ENCODE data around the gene GRIK5. TPM values are rescaled to one million over a fixed set of nuclear protein-coding genes. Genes with fewer than 3 reads are reported as not detected.

GRIK5 gene
- total RNA-seq, 1 experiment from 2014 or later = 0.96 TPM

DNA sequence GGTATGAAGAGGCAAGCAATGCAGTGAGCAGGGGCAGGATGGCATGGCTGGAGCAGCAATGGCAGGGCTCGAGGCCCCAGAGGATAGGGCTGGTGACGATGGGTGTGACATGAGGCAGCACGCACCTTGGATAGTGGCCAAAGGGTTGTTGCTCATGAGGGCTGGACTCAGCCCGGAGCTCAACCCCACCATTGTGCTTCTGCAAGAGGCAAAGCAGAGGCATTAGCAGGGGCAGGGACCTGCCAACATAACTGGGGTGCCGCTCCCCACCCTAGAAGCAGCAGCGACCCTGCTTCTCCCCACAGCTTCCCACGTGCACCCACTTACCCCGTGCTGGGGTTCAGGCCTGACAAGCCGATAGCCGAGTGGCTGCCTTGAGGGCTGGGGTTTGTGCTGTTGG lies 21.7 kb upstream of the GRIK5 start:
- TF ChIP-seq, protein P1, sequence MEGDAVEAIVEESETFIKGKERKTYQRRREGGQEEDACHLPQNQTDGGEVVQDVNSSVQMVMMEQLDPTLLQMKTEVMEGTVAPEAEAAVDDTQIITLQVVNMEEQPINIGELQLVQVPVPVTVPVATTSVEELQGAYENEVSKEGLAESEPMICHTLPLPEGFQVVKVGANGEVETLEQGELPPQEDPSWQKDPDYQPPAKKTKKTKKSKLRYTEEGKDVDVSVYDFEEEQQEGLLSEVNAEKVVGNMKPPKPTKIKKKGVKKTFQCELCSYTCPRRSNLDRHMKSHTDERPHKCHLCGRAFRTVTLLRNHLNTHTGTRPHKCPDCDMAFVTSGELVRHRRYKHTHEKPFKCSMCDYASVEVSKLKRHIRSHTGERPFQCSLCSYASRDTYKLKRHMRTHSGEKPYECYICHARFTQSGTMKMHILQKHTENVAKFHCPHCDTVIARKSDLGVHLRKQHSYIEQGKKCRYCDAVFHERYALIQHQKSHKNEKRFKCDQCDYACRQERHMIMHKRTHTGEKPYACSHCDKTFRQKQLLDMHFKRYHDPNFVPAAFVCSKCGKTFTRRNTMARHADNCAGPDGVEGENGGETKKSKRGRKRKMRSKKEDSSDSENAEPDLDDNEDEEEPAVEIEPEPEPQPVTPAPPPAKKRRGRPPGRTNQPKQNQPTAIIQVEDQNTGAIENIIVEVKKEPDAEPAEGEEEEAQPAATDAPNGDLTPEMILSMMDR (conservative IDR thresholded peaks at IDR 0.05) = no peak
- no peak for TF ChIP-seq EZH2 (IDR thresholded peaks at IDR 0.05; ENCODE audit: low read depth)
- no peaks in the 10 kb centered on the region for H3K9me2 ChIP-seq (ENCODE audit: insufficient read depth)
- intact Hi-C loops (cut with micrococcal nuclease; ENCODE audit: unreplicated experiment) = loop anchor here (2.0 to 10.0 kb wide), 2 partner anchors 97 to 133 kb away; partner anchors contain the start of genes ATP1A3 and RABAC1
- H3K79me2 ChIP-seq (ENCODE audit: low read depth) = no peaks in the 10 kb centered on the region
- no TSS peak for BruUV-seq (replicated peaks)
- no peaks in the 10 kb centered on the region for H3K27me3 ChIP-seq (ENCODE audit: insufficient read depth, low read depth)
- DNase-seq = peak; percentile 37 to 48
- no peaks in the 10 kb centered on the region for H3K9me3 ChIP-seq (ENCODE audit: insufficient read depth, low read depth)
- H3K4me2 ChIP-seq = no peak overlapping the region
- ChIA-PET POLR2A (ENCODE audit: unreplicated experiment) (no interaction called here), CTCF (interaction anchor here (0.6 to 0.7 kb wide), 2 partner anchors 57 to 94 kb away, joined by 3 to 6 read pairs; no protein-coding TSS in a partner anchor)
- no peaks in the 10 kb centered on the region for H4K20me1 ChIP-seq (ENCODE audit: insufficient read depth)
- no peaks in the 10 kb centered on the region for H3K36me3 ChIP-seq (ENCODE audit: low read depth)
- no peak overlapping the region for H3K27ac ChIP-seq
- 0 out of 2 replicates have a peak, but pooled peaks cover 11% of the 10 kb centered on the region for H3K4me1 ChIP-seq (replicated peaks; ENCODE audit: insufficient read depth)
- no peaks in the 10 kb centered on the region for H3F3A ChIP-seq (ENCODE audit: insufficient read depth, low read depth)
- no peak overlapping the region for H3K4me3 ChIP-seq
- H2AFZ ChIP-seq = no peak overlapping the region

- no peak overlapping the region for H2AFZ ChIP-seq
Measured at GRCh38 chr19:42091300-42091699, 21.3 kb upstream of the GRIK5 start.

DNA sequence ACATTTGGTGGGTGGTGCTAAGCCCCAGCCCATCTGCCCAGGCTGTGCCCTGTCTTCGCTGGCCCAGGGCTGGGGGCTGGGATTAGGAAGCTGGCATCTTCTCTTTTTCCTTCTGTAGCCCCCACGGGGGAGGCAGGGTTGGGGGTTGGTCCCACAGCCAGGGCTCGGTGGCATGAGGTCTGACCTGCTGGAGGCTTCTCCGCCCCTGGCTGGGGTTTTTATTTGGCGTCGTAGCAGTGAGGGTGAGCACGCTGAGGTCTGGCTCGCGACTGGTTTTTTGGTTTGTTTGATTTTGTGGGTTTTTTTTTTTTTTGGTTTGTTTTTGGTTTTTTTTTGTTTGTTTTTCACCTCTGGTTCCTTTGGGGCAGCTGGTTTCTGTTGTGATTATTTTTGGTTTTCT lies 20.7 kb upstream of the GRIK5 start:
- no TSS peak for BruUV-seq (replicated peaks)
- Histone ChIP-seq H3K79me2 (ENCODE audit: low read depth) (no peaks in the 10 kb centered on the region), H3K4me2 (no peak overlapping the region), H3F3A (ENCODE audit: insufficient read depth, low read depth) (peaks cover 9% of the 10 kb centered on the region; the same call in 1 of the 2 replicates), H3K4me1 (replicated peaks; ENCODE audit: insufficient read depth) (0 out of 2 replicates have a peak, but pooled peaks cover 11% of the 10 kb centered on the region), H3K36me3 (ENCODE audit: low read depth) (no peaks in the 10 kb centered on the region), H4K20me1 (ENCODE audit: insufficient read depth) (no peaks in the 10 kb centered on the region), H3K4me3 (no peak overlapping the region), H3K9me3 (ENCODE audit: insufficient read depth, low read depth) (no peaks in the 10 kb centered on the region), H3K27me3 (ENCODE audit: insufficient read depth, low read depth) (no peaks in the 10 kb centered on the region), H3K9me2 (ENCODE audit: insufficient read depth) (no peaks in the 10 kb centered on the region), H3K27ac (no peak overlapping the region), H2AFZ (no peak overlapping the region)
- POLR2A ChIA-PET (ENCODE audit: unreplicated experiment) = no interaction called here
- CTCF ChIA-PET = interaction anchor here (0.6 kb wide), 1 partner anchor 246 kb away, joined by 7 read pairs; the partner anchor contains the start of gene DMRTC2
- TF ChIP-seq EZH2 (IDR thresholded peaks at IDR 0.05; ENCODE audit: low read depth) = no peak
- TF ChIP-seq, protein P1 (conservative IDR thresholded peaks at IDR 0.05) = no peak
- DNase-seq = no peak
- intact Hi-C loops (cut with micrococcal nuclease; ENCODE audit: unreplicated experiment) = loop anchor here (10.0 kb wide), 1 partner anchor 96 kb away; the partner anchor contains the start of gene ATP1A3

More at GRCh38 chr19:42091300-42091699, 21.3 kb upstream of the GRIK5 start:
- Histone ChIP-seq H3K79me2 (ENCODE audit: low read depth) (no peaks in the 10 kb centered on the region), H3K4me2 (no peak overlapping the region), H3K4me1 (replicated peaks; ENCODE audit: insufficient read depth) (0 out of 2 replicates have a peak, but pooled peaks cover 11% of the 10 kb centered on the region), H3F3A (ENCODE audit: insufficient read depth, low read depth) (peaks cover 3% of the 10 kb centered on the region; the same call in 1 of the 2 replicates), H3K9me2 (ENCODE audit: insufficient read depth) (no peaks in the 10 kb centered on the region), H3K9me3 (ENCODE audit: insufficient read depth, low read depth) (no peaks in the 10 kb centered on the region), H4K20me1 (ENCODE audit: insufficient read depth) (no peaks in the 10 kb centered on the region), H3K36me3 (ENCODE audit: low read depth) (no peaks in the 10 kb centered on the region), H3K27ac (no peak overlapping the region), H3K27me3 (ENCODE audit: insufficient read depth, low read depth) (no peaks in the 10 kb centered on the region), H3K4me3 (no peak overlapping the region)
- no peak for DNase-seq
- ChIA-PET POLR2A (ENCODE audit: unreplicated experiment) (no interaction called here), CTCF (interaction anchor here (0.6 to 0.7 kb wide), 2 partner anchors 57 to 94 kb away, joined by 3 to 6 read pairs; no protein-coding TSS in a partner anchor)
- intact Hi-C loops (cut with micrococcal nuclease; ENCODE audit: unreplicated experiment) = loop anchor here (10.0 kb wide), 1 partner anchor 96 kb away; the partner anchor contains the start of gene ATP1A3
- BruUV-seq (replicated peaks) = no TSS peak
- no peak for TF ChIP-seq EZH2 (IDR thresholded peaks at IDR 0.05; ENCODE audit: low read depth)
- TF ChIP-seq, protein P1 (conservative IDR thresholded peaks at IDR 0.05) = no peak

Measured in PC-9 (cell line).